GM12865 (cell line): ENCODE measurements around the gene TMEM63B.

Experiments
- DNase-seq: peaks from one replicate; pipeline ENCODE4 v3.0.0; 2010; ENCODE audit warnings: low read depth
- H3K4me3 ChIP-seq: 2 replicates; pipeline ENCODE4 v1.5.1; 2011; ENCODE audit warnings: mild to moderate bottlenecking, low read depth, low read length, control low read depth
- TF ChIP-seq, protein P1 (sequence below): IDR thresholded peaks from 2 replicates; pipeline ENCODE4 v1.5.1; 2011; ENCODE audit warnings: low read length, control low read depth, low read depth, inconsistent platforms; ENCODE audit not compliant: insufficient read depth; ENCODE audit errors: missing control alignments

TMEM63B gene

DNA sequence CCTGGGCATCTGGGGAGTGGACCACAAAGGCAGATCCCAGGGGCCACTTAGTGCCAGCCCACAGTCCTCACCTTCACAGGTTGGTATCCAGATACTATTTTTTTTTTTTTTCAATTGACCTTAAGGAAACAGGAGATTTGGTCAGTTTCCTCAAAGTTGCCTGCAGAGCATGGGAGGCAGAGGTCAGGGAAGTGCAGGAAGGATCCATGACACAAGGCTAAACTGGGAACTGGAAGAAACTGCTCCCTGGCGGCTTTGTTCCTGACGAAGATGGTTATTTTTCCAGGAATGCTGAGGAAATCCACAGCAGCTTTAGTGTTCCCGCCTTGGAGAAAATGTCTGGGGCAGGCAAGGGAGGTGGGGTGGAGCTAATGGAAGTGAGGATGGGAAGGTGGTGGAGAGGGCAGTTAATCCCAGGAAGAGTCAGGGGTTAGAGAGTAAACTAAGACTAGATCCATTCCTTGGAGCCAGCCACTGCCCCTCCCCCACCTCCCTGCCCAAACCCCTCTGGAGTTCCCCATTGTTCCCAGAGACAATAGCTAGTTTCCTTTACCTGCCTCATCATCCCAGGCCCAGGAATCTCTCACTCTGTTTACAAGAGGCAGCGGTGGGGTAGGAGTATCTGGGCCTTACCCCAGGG, 75.1 kb downstream of the TMEM63B start:
- H3K4me3 ChIP-seq, result no peak overlapping the region
- TF ChIP-seq, protein P1, sequence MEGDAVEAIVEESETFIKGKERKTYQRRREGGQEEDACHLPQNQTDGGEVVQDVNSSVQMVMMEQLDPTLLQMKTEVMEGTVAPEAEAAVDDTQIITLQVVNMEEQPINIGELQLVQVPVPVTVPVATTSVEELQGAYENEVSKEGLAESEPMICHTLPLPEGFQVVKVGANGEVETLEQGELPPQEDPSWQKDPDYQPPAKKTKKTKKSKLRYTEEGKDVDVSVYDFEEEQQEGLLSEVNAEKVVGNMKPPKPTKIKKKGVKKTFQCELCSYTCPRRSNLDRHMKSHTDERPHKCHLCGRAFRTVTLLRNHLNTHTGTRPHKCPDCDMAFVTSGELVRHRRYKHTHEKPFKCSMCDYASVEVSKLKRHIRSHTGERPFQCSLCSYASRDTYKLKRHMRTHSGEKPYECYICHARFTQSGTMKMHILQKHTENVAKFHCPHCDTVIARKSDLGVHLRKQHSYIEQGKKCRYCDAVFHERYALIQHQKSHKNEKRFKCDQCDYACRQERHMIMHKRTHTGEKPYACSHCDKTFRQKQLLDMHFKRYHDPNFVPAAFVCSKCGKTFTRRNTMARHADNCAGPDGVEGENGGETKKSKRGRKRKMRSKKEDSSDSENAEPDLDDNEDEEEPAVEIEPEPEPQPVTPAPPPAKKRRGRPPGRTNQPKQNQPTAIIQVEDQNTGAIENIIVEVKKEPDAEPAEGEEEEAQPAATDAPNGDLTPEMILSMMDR, result no peak
- no peak for DNase-seq

- DNase-seq, result no peak
- H3K4me3 ChIP-seq, result no peak overlapping the region
- TF ChIP-seq, protein P1, result no peak
Measured at GRCh38 chr6:44202972-44203750, 75.8 kb downstream of the TMEM63B start.

DNA sequence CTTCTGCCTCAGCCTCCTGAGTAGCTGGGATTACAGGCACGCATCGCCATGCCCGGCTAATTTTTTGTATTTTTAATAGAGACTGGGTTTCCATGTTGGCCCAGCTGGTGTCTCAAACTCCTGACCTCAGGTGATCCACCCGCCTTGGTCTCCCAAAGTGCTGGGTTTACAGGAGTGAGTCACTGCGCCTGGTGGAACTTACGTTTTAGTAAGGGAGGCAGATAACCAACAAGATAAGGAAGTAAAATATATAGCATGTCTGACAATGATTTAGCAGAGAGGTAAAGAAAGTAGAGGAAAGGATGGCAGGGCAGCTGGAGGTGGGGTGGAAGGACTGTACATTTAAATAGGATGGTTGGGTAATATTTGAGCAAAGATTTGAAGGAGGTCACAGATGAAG, 76.6 kb downstream of the TMEM63B start:
- no peak overlapping the region for H3K4me3 ChIP-seq
- TF ChIP-seq, protein P1, result no peak
- no peak for DNase-seq
